GM19395 (cell line): ENCODE data around the gene BARX2.
"Not testable (repeated sequence)": the region's sequence is repeated elsewhere in the genome, so short reads cannot be mapped to it uniquely, and the experiment has no call there.

Experiments used
- ATAC-seq: cut with Tn5 transposase; IDR thresholded peaks from one replicate; pipeline ENCODE4 v1.9.1; 2021; ENCODE audit warnings: mild to moderate bottlenecking, moderate library complexity; ENCODE audit not compliant: unreplicated experiment

Gene BARX2, protein sequence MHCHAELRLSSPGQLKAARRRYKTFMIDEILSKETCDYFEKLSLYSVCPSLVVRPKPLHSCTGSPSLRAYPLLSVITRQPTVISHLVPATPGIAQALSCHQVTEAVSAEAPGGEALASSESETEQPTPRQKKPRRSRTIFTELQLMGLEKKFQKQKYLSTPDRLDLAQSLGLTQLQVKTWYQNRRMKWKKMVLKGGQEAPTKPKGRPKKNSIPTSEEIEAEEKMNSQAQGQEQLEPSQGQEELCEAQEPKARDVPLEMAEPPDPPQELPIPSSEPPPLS

DNA sequence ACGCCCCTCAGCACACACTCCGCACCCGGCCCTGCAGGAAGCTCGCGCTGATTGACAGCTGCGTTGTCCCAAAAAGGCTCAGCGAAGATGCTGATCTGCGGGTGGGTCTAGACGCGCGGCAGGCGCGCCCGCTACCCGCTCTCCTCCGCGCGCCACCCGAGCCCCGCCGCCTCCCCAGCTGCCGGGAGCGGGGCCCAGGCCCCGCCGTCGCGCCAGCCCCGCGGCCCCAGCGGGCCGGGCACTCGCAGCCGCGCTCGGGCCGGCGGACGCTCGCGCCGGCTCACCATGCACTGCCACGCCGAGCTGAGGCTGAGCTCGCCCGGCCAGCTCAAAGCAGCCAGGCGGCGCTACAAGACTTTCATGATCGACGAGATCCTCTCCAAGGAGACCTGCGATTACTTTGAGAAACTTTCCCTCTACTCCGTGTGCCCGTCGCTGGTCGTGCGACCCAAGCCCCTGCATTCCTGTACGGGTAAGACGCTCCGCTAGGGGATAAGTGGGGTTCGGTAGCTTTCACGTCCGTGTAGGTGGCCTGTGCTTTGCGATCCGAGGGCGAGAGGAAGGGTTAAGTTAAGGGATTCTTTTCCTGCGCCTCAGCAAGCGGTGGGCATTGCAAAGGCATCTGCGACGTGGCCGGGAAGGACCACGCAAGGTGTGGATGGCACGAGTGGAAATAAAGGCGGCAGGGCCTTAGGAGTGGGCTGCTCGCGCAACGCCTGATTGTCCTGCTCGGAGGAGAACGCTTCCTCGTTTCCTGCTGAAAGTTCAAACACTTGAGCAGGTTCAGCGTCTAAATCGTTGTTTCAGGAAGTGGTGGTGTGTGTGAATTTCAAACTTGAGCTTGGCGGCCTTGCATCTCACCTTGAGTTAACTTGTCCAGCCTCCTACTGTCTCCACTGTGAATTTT lies at the start of gene BARX2:
Gene BARX2 (plus strand): TSS at position 98 of the 907 bp plus-strand sequence. CDS start 188 bp downstream, at position 286.
- no peak for ATAC-seq

DNA sequence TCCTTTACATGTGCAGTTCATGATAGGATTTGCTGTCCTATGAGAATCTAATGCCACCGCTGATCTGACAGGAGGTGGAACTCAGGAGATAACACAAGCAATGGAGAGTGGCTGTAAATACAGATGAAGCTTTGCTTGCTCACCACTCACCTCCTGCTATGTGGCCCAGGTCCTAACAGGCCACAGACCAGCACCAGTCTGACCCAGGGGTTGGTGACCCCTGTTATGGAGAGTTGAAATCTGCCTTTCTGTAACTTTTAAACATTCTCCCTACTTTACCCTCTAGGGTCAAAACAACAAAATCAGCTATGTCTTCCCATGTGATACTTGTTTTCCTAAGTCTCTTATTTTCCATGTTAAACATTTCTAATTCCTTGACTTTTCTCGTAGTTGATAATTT lies 48.7 kb upstream of the BARX2 start:
- no peak for ATAC-seq

DNA sequence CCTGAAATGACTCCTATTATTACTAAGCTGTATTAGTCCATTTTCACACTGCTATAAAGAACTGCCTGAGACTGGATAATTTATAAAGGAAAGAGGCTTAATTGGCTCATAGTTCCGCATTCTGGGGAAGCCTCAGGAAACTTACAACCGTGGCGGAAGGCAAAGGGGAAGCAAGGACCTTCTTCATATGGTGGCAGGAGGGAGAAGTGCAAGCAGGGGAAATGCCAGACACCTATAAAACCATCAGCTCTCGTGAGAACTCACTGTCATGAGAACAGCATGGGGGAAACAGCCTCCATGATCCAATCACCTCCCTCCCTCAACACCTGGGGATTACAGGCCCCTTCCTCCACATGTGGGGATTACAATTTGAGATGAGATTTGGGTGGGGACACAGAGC lies 47.9 kb upstream of the BARX2 start:
- ATAC-seq: not testable (repeated sequence)

DNA sequence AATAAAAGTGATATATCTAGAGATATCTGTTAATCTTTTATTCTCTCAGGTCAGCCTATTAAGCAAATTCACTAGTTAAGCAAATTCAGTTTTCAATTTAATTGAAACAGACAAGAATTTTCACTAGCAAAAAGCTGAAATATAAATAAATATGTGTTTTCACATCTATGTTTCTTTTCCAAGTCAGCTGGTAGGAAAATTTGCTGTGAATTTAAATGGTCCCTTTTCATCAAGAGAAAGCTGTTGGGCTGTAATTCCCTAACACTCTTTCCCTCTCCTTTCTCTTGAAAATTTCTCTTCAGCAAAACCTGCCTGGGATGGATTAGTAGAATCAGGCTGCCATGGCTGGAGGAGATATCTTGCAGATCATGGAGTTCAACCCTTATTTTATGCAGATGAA lies 46.9 kb upstream of the BARX2 start:
- ATAC-seq: no peak

DNA sequence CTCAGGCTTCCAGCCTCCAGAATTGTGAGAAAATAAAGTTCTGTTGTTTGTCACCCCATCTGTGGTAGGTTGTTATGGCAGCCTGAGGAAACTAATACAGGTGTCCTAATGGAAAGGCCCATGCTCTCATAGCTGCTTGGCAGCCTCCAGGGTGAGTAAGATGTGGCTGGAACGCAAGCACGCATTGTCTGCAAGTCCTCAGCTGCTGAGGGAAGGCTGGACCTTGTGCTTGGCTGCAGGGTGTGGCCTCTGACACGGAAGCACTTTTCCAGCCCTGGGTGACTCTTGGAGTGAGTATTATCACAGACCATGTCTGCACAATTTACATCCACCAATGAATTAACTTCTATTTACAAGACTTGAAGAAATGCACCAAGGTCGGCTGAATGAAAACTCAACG lies 44.4 kb upstream of the BARX2 start:
- ATAC-seq: no peak

DNA sequence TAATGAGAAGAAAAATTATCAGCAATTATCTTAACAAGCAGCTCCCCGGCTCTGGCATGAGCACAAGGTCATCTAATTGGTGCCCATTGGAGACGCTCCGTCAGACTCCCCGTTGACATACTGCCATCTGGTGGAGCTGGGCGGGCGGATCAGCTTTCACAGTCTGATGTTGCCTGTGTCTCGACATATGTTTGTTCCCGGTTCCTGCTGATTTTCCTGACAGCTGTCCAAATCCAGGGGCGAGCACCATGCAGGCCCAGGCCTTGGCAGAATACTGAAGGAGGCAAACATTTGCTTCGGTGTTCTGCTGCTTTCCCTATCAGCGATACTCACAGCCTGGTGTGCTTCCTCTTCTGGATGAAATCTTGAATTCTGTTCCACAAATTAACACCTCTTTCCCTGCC lies 43.8 kb upstream of the BARX2 start:
- no peak for ATAC-seq

DNA sequence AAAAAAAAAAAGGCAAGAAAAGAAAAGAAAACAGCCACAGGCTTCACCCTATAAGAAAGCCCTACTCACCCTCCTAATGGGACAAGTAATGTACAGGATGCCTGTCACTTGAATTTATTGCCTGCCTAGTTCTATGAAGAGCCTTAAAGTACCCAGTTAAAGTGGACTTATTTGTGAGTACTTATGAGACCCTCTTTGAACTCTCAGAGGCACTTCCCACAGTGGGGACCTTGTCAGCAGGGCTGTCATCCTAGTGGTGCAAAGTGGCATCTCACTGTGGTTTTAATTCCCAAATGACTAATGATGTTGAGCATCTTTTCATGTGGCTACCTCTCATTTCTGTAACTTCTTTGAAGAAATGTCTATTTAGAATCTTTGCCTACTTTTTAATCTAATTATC lies 41.8 kb upstream of the BARX2 start:
- ATAC-seq: no peak

DNA sequence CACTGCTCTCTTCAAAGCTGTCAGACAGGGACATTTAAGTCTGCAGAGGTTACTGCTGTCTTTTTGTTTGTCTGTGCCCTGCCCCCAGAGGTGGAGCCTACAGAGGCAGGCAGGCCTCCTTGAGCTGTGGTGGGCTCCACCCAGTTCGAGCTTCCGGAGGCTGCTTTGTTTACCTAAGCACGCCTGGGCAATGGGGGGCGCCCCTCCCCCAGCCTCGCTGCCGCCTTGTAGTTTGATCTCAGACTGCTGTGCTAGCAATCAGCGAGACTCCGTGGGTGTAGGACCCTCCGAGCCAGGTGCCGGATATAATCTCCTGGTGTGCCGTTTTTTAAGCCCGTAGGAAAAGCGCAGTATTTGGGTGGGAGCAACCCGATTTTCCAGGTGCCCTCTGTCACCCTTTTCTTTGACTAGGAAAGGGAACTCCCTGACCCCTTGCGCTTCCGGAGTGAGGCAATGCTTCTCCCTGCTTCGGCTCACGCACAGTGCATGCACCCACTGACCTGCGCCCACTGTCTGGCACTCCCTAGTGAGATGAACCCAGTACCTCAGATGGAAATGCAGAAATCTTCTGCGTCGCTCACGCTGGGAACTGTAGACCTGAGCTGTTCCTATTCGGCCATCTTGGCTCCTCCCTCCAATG lies 31.2 kb upstream of the BARX2 start:
- ATAC-seq: not testable (repeated sequence)

DNA sequence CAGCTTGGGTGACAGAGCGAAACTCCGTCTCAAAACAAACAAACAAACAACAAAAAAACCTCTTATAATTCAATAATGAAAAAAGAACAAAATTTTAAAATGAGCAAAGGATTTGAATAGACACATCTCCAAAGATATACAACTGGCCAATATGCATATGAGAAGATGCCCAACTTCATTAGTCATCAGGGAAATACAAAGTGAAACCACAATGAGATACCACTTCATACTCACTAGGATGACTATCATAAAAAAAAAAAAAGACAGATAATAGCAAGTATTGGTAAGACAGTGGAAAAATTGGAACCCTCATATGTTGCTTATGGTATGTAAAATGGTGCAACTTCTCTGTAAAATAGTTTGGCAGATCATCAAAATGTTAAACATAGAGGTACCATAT lies 28.7 kb upstream of the BARX2 start:
- ATAC-seq: no peak

DNA sequence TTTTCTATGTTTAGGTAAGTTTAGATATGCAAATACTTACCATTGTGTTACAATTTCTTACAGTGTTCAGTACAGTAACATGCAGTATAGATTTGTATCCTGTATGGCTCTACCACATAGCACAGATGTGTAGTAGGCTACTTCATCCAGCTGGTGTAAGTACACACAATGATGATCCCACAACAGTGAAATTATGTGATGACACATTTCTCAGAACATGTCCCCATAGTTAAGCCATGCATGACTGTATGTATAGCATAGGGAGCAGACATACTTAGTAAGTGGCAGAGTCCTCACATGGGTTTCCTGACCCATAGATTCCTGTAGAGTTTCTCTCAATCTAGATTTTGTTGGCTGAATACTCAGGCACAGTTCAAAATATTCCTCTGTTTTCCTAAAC lies 26.8 kb upstream of the BARX2 start:
- no peak for ATAC-seq

DNA sequence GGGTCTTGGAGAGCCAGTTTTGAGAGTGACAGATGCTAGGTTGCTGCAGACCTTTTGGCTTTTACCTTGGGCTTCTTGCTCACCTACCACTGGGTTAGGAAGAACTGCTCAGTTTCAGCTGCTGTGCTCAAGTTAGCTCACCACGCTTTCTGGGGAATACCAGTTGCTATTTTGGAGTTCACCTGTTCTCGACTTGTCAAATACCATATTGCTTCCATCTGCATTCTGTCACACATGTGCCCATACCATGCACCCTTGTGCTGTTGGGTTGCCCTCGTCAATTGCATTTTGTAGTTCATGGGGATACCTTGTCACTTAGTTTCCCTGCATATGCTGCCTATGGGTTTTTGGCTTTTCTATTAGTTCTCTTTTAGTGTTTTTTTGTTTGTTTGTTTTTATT lies 23.0 kb upstream of the BARX2 start:
- no peak for ATAC-seq

DNA sequence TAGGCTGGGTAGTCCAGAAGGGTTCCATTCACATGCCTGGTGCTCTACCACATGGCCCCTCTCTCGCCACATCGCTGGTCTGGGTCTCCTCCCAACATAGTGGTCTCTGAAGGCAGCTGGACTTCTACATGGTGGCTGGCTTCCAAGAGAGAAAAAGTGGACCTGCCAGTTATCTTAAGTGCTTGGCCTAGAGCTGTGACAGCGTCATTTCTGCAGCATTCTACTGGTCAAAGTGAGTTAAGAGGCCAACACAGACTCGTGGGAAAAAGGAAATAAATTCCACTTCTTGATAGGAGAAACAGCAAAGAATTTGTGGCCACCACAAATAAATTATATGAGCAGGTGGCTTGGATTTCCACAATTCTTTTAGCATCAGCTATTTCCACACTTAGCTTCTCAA lies 21.0 kb upstream of the BARX2 start:
- ATAC-seq: no peak

DNA sequence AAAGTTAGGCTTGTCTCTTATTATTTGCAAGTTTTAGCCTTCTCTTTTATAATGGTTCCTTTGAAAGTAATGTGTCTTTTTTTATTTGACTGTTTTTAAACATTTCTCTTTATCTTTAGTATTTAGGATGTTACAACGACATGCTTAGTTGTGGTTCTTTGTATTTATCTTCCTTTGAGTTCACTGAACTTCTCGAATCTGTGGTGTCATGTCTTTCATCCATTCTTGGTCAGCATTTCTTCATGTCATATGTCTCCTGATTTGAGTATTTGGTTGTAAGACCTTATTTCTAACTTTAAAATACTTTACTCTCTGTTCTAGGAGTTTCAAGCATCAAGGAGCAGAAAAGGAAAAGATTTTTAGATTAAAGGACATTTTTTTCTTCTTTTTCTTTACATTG lies 15.9 kb upstream of the BARX2 start:
- no peak for ATAC-seq

DNA sequence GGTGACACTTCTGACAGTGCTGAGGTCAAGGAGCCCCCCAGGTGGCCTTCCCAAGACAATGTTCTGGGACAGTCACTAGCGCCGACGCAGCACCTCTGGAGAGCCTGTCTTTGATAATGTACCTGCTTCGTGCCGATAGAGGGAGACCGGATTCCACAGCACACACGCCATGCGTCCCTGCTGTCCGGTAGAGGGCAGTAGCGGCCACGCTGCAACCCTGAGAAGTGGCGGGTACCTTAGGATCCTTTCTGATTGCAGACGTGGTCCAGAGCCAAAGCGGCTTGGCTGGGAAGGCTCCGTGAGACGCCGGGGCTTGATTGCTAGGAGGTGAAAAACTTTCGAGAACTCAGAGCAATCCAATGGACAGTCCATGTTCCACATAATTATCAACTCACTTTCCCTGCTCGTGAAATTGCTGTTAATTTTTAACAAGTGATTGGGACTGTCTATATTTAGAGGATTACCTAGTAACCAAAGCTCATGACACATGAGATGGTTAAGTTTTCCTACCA lies 11.4 kb upstream of the BARX2 start:
- peak; percentile 100 for ATAC-seq

DNA sequence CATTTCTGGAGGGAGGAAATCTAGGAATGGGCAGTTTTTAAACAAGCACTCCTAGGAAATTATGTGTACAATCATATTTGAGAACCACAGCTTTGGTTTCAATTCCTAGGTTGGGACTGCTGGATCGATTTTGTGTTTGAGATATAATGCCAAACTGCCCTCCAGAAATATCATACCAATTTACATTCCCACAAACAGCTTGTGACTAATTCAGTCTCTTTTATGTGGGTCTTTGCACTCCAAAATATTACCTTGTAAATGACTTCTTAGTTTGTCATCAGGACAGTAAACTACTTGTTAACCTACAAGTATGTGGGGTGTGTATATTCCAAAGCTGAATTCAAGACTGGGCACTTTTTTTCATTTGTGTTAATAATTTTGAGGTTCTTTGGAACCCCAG lies 9.8 kb upstream of the BARX2 start:
- no peak for ATAC-seq

DNA sequence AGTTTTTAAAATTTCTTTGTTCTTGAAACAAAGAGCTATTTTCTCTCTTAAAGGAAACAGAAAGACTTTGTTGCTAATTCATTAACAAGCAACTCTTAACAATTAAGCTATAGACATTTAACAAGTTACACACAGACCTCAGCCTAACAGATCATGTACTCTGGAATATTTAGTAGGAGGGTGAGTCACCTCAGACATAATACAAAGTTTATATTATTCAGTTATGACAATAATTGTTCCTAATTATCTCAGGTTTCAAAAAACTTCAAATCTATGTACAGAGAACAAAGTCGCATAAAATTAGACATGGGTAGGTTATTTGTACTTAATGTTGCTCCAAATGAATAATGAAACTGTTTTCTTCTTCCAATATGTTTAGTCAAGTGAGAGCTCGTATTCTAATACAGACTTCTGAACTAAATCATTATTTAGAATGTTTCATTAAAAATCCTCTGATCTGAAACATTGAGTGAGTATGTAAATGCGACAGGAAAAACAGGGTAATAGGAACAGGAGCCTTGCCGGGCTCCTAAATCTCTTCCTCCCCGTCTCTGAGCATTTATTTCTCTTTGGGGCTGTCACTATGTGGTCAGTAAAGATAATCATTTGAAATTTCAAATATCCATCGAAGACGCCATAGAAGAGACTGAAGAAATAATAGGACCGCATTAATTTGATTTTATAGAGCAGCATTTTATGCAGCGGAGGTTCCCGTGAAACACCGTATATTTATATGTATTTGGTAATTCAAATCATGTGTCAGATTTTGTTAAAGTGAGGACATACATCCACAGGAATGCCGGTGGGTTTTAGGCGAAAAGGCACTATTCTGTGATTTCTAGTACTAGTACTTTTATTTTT lies 8.7 kb upstream of the BARX2 start:
- ATAC-seq: no peak

DNA sequence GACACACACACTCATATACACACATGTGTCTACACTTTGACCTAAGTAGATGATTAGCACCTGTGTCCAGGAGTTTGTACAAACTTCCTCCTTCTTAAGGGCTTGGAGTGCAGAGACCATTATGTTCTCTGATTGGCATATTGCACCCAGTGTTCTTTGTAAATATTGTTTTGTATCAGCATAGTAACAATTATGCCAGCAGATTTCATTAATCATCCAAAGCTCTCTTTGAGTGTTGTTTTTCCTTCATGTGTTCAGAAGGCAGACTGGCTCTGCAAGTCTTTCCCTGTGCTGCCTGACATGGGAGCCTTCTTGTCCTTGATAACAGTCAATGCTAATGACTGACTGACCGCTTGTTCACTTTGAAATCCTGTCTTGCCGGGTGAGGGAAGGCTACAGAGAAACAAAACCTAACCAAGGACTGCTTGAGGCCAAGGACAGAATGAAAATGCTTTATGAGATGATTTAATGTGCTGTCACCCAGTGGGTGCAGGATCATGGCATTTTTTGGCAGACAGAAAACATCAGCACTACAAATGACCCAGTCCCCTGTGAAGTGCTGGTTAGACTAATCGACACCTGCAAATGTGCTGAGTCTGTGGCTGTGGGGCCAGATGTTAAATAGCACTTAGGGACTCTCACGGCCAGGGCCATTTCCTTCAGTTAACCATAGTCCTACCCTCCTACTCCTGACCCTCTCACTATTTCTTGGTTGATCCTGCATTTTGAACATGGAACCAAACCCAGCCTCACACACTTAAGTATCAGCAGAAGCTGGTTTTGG lies 6.6 kb upstream of the BARX2 start:
- no peak for ATAC-seq

DNA sequence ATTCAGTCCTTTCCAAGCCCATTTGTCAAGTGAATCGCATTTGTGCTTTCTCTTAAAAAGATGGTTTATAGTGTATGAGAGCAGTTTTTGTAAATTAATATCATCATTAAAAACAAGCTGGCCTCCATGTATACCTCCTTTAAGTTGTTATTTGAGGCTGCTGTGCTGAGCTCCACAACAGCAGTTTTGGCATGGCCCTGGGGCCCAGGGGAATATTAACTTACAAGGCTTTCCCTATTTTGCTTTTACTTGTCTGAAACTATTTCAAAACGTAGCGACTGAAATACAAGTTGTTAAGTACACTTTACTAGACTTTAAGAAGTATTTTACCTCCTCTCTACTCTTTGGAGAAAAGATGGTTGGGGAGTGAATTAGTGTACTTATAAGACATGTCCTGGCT lies 4.9 kb upstream of the BARX2 start:
- ATAC-seq: no peak

DNA sequence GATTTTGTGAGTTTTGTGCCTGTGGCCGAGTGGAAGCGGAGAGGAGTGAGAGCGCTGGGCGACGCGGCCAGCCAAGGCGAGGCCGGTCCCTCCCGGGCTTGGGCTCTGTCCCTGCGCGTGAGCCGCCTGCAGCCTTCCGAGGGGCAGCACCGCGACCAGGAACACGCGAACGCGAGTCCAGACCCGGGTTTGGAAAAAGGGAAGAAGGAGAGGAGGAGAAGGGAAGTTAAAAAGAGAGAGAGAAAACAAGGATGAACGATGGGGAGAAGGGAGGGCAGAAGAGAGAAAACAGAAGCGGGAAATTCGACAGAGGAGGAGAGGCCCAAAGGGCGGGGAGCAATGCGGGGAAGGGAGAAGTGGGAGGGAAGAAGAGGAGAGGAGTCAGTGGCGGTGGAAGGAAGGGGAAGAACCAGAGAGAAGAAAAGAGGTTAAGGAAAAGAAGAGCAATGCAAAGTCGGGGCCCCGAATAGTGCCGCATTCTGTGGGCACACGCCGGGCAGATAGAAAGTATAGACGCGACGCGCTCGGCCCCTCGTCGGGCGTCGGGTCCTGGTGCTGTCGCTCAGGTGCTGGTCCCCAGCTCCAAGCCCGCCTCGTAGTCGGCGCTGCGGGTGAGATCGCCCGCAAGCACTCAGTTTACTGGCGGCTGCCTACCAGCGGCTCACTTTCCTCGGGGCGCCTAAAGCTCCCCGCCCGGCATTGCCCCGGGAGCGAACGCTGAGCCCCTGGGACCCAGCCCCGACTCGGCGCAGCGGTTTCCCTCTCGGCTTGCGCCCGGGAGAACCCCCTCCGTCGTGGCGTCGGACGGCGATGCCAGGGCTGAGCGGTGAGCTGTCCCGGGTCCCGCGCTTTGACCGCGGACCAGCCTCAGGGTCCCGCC lies 2.8 kb upstream of the BARX2 start:
- no peak for ATAC-seq
